ENCODE results near the gene NUDT17.

The NUDT17 gene

DNA sequence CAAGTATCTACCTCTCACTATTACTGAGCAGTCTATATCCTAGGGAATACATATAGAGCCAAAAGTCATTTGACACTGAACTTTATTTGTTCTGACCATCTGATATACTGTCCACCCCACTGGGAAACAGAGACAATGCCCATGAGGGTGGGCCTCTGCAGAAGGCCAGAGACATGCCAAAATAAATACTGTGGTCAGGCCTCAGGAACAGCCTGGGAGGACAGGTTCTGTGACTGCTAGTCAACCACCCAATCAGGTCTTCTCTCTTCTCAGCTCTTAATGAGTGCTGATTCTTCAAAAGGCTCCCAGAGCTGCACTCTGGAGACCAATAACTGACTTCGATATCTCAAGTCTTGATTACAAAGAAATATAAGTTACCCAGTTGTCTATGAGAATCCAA is 45.7 kb downstream of the NUDT17 start:
- DNase-seq (ENCODE audit: low read depth in 2 of 2): no peak

DNA sequence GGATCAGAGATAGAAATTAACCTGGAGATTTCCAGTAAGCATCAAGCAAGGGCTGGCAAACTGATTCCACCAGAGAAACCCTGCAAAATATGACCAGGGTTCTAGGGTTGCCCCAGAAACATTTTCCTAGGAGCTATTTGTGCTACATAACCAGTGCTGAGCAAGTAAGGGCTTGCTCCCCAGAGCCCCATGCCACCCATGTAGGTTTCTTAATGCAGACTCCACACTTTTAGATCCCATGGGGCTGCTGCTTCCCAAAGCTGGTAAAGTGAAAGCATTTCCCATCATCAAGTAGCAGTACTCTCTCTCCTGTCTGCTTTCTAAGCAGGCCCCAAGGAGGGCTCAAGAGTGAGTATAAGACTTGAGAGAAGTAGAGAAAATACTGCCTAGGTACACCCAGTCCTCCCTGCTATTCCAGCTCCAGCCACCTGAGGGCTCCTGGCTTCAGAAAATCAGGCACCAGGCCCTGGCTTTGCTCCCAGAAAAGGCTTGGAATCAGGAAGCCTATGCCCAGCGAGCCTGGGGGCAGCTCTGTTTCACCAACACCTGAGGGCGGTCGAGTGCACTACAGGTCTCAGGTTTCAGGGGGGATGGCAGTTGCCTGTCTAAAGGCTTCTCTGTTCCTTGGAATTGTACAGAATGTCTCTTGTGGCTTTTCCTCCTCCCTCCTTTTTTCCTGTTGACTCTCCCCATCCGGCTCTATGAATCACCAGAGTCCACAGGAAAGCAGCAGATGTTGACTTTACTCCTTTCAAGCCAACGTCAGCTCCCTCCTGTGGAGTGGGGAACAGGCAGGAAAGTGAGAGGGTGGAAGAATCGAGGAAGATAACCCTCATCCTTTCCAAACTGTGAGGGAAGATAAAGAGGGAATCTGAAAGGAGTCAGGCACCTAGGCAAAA is 46.4 kb downstream of the NUDT17 start:
- peak; percentile 7 to 12 for DNase-seq (ENCODE audit: low read depth in 2 of 2)

DNA sequence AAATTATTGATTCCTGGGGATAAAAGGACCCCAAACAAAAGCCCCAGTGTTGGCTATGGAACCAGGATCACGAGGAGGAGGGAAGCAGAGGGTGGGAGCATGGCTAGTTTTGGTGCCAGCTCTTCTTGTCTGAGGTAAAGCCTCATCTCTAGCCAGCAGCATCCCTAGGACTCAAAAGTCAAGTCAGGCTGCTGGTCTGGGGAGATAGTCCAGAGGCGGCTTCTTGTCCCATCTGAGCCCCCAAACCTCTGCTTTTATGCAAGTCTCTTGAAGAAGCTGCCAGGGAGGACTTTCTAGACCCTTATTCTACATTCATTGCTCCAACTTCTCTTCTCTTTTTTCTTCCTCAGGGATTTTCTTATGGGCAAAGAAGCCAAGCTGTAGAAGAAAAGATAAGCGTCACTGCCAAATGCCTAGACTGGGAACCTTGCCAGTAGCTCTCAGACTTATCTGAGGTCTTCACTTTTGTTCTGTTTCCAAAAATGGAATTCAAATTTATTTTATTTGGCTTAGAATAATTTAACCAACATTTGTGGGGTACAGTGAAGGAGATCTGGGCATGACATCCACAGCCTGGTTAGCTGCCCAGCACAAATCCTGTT is 47.2 kb downstream of the NUDT17 start:
- DNase-seq (ENCODE audit: low read depth in 2 of 2): no peak

DNA sequence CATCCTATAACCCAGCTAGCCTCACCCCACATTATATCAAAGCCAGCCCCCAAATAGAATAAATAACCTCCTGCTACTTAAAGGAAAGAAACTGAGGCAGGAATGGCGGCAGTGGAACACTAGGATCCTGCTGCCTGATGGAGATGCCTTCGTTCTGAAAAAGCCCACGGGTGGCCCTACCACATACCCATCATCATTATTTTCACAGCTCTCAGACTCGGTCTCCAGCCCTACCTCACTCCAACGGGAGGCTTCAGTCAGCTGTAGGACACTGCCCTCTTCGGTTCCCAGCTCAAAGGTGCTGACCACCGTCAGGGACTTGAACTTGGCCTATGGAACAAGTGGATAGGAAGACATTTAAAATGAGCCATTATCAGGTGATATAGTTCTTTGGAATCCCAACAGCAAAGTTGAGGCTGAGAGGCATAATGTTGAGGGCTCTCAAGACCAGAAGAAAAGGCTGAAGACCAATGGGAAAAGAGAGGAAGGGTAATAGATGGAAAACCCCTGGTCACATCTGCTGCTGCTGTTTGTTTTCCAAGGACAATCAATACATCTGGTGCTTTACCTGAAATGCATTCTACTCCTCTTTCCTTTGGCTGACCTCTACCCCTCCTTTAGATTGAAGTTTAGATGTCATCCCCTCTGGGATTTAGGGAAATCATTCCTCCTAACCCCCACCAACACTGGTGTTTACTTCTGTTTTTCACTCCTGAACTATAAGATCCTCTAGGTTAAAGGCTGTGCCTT is 48.1 kb downstream of the NUDT17 start:
- no peak for DNase-seq (ENCODE audit: low read depth in 2 of 2)

DNA sequence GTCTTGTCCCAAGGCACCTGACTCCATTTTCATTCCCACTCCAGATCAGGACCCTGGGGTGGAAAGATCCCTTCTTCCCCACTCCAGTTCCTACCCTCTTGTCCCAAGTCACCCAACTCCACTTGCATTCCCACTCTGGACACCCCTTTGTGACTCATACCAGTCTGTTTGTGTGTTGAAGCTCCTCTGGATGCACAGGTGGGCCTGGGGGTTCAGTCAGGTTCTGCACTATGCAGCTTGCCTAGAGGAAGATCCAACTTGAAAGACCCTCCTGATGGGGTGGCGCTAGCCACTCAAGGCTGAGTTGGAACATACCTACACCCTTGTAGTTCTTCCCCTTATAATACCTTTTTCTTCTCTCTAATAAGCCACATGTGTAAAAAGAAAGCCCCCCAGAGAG is 50.0 kb downstream of the NUDT17 start:
- no peak for DNase-seq (ENCODE audit: low read depth in 2 of 2)

DNA sequence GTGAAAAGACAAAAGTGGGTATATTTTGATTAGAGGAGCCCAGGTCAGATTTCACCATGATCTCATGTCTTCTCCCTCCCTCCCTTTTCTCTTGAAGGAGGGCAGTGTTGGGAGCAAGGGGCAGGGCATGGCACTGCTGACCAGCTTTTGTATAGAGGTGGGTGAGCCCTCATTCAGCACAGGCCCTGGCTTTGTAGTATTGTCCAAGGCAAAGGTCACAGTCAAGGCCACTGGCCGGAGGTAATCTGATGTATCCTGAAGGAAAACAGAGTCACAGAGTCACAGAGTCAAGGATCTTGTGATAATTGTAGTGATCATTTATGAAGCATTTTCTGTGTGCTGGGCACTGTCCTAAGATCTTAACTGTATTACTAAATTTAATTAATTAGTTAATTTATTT is 52.5 kb downstream of the NUDT17 start:
- DNase-seq (ENCODE audit: low read depth in 2 of 2): no peak
